Skeletal muscle tissue (tissue), 4 donors: Measurements from ENCODE around the gene ARFIP2. TPM values are rescaled to one million over a fixed set of nuclear protein-coding genes. Genes with fewer than 3 reads are reported as not detected.

ENCODE experiments used
- H3K27ac ChIP-seq: one replicate; pipeline ENCODE4 v1.7.0; 2013; ENCODE audit warnings: mild to moderate bottlenecking, low read depth, low read length, inconsistent platforms
- H3K27me3 ChIP-seq, 3 donors: one replicate each; pipeline ENCODE4 v1.7.0; 2013; ENCODE audit warnings: low read length in 3 of 3; ENCODE audit not compliant: control insufficient read depth in 3 of 3, insufficient read depth in 3 of 3
- H3K36me3 ChIP-seq, 3 donors: one replicate each; pipeline ENCODE4 v1.7.0; 2013; ENCODE audit warnings: low read length in 3 of 3; ENCODE audit not compliant: control insufficient read depth in 3 of 3, insufficient read depth in 3 of 3
- H3K4me1 ChIP-seq, 3 donors: one replicate each; pipeline ENCODE4 v1.7.0; 2013; ENCODE audit warnings: low read length in 3 of 3, mild to moderate bottlenecking in 3 of 3; ENCODE audit not compliant: control insufficient read depth in 3 of 3, insufficient read depth in 3 of 3
- H3K4me3 ChIP-seq, 3 donors: one replicate each; pipeline ENCODE4 v1.7.0; 2013; ENCODE audit warnings: low read length in 3 of 3
- H3K9ac ChIP-seq, 3 donors: one replicate each; pipeline ENCODE4 v1.7.0; 2013; ENCODE audit warnings: low read length in 3 of 3, mild to moderate bottlenecking in 3 of 3, moderate library complexity in 2 of 3, low read depth in 1 of 3
- H3K9me3 ChIP-seq, 3 donors: one replicate each; pipeline ENCODE4 v1.7.0; 2013; ENCODE audit warnings: low read length in 3 of 3; ENCODE audit not compliant: control insufficient read depth in 3 of 3
- total RNA-seq: library from RNA; depleted of rRNA; stranded (reverse); fragments of >200 nt; gene quantifications from one replicate; pipeline ENCODE4 v1.2.3, GENCODE V29; 2014
- donor health status: Osteomylitis.

The ARFIP2 gene
- total RNA-seq, 1 donor from 2014 or later: 14.1 TPM

GRCh38 chr11:6433998-6434660, 47.0 kb downstream of the ARFIP2 start:
- H3K4me3 ChIP-seq: no peak overlapping the region
- no peaks in the 10 kb centered on the region for H3K36me3 ChIP-seq
- no peaks in the 10 kb centered on the region for H3K4me1 ChIP-seq
- no peaks in the 10 kb centered on the region for H3K27me3 ChIP-seq
- H3K27ac ChIP-seq: no peak overlapping the region
- H3K9ac ChIP-seq: no peak overlapping the region
- no peaks in the 10 kb centered on the region for H3K9me3 ChIP-seq

DNA sequence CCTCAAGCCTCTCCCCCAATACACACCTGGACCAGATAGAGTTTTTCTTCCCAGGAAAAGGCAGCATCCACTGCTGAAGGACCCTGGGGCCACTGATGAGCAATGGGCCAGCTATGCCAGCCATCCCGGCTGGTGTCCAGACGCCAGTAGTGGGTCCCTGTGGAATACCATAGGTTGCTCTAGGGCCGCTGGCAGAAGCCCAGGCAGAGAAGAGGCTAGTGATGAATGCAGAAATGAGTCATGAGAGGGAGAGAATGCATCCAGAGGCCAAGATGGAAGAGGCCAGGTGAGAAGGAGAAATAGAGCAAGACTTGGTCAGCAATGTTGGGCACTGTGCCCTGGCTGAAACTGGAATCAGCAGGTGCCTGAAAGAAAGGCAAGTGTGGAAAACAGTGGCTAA, 49.3 kb downstream of the ARFIP2 start:
- no peaks in the 10 kb centered on the region for H3K36me3 ChIP-seq
- no peak overlapping the region for H3K27ac ChIP-seq
- H3K27me3 ChIP-seq: no peaks in the 10 kb centered on the region
- no peak overlapping the region for H3K4me3 ChIP-seq
- H3K9ac ChIP-seq: no peak overlapping the region
- H3K9me3 ChIP-seq: no peaks in the 10 kb centered on the region
- no peaks in the 10 kb centered on the region for H3K4me1 ChIP-seq

DNA sequence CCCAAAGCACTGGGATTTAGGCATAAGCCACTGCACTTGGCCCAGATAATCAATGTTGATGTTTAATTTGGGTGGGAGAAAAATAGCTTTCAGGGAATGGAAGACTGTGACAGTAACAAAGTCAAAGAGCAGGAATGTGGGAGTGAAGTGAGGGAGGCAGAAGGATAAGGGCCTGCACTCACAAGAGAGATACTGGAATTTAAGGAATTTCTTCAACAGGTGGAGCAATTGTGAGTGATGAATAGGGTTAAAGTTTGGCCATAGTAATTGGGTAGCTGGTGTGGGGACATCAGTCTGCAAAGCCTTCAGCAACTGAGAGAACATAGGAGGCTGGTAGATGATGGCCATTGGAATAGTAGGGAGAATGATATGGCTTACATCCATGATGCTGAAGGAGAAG, 53.6 kb downstream of the ARFIP2 start:
- no peaks in the 10 kb centered on the region for H3K9me3 ChIP-seq

More for the DNA sequence above, 53.6 kb downstream of the ARFIP2 start:
- H3K4me3 ChIP-seq: no peak overlapping the region
- H3K27ac ChIP-seq: no peak overlapping the region
- H3K9ac ChIP-seq: no peak overlapping the region
- H3K36me3 ChIP-seq: no peaks in the 10 kb centered on the region
- no peaks in the 10 kb centered on the region for H3K27me3 ChIP-seq
- no peaks in the 10 kb centered on the region for H3K4me1 ChIP-seq

Other genes with a start within 250 kb of the ARFIP2 start
- 8.9 TPM for gene FHIP1B, start 246.7 kb downstream of the ARFIP2 start, total RNA-seq
- not detected for gene CNGA4, start 242.2 kb downstream of the ARFIP2 start, total RNA-seq
- gene CCKBR, start 221.5 kb downstream of the ARFIP2 start, total RNA-seq: not detected
- 28.2 TPM for gene CAVIN3, start 160.8 kb downstream of the ARFIP2 start, total RNA-seq
- gene SMPD1, start 90.9 kb downstream of the ARFIP2 start, total RNA-seq: 9.9 TPM
- gene APBB1, start 62.2 kb downstream of the ARFIP2 start, total RNA-seq: 28.7 TPM
- 3.1 TPM for gene HPX, start 40.3 kb downstream of the ARFIP2 start, total RNA-seq
- 8.4 TPM for gene TRIM3, start 7.4 kb downstream of the ARFIP2 start, total RNA-seq
- 19.8 TPM for gene TIMM10B, start 170 bp upstream of the ARFIP2 start, total RNA-seq
- gene DNHD1, start 15.9 kb upstream of the ARFIP2 start, total RNA-seq: 4.7 TPM
- gene RRP8, start 122.3 kb upstream of the ARFIP2 start, total RNA-seq: 9.4 TPM
- gene ILK, start 122.4 kb upstream of the ARFIP2 start, total RNA-seq: 106 TPM
- gene TAF10, start 130.9 kb upstream of the ARFIP2 start, total RNA-seq: 19.8 TPM
- gene TPP1, start 138.1 kb upstream of the ARFIP2 start, total RNA-seq: 15.7 TPM
- 39.1 TPM for gene DCHS1, start 174.5 kb upstream of the ARFIP2 start, total RNA-seq
- gene MRPL17, start 202.0 kb upstream of the ARFIP2 start, total RNA-seq: 33.9 TPM